NCI-H2081 treated with DMSO at 0.1 percent for 48 hours (cell line): Measurements from ENCODE around the gene ZMIZ1.

Experiments used
- DNase-seq: peaks from one replicate; lab custom pipeline; 2025; lab: John Stamatoyannopoulos, UW

The ZMIZ1 gene

DNA sequence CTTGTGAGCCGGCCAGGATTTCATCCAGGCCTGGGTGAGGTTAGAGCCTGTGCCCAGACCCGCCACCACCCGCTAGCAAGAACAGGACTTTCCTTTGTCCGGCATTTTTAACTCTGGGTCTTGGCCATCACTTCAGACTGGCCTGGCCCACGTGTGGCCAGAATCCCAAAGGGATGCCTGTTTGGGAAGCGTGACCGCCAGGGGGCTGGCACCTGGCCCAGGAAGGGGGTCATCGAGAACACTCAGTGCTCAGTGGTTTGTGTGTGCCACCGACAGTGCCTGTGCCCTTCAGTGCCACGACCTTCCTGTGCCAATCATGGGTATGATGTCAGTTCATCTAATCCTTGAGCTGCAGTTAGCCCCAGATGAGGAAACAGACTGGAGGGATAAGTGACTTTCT is 85.0 kb downstream of the ZMIZ1 start:
- DNase-seq, result no peak

GRCh38 chr10:79155301-79156081 is 86.7 kb downstream of the ZMIZ1 start:
- no peak for DNase-seq

GRCh38 chr10:79156334-79157274 is 87.8 kb downstream of the ZMIZ1 start:
- DNase-seq, result no peak

DNA sequence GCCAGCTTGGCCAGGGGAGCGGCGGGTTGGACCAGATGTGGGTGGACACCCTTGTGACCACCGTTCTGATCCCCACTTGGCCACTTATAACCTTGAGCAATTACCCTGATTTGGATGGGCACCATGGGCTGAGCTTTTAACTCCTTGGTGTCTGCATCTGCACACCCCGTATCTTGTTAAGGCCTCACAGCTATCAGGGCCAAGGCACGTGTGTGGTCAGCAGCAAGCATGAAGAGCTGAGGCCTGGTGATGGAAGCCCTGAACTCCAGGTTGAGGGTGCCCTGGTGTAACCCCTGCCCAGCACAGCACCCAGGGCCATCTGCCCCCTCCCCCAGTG is 89.2 kb downstream of the ZMIZ1 start:
- no peak for DNase-seq

DNA sequence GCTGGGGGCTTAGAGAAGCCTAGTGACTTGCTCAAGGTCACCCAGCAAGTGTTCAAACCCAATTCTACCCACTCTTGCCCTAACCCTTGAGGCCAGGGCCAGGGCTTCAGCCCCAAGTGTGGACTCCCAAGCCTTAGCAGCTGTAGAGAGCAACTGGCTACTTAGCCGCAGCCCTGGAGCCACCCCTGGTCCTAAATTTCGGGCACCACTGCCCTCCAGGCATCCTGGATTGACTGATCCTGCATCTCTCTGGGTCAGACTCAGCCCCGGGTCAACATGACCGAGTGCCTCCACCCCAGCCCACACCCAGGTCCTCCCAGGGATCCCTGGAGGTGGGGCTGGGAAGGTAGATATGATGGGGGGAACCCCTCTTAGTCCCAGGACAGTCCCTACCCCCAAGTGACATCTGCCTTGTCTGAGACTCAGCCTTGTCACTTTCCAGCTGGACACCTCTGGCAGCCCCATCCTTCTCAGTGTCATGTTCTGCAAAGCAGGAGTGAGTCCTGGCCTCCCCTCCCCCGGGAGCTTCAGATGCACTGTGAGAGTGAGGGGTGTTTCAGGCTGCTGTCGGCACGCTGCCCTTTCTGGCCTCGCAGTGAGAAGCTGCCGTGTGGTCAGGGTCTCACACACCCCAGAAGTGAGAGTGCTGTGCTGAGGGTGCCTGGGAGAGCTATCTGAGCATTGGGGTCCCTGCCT is 89.8 kb downstream of the ZMIZ1 start:
- no peak for DNase-seq

- DNase-seq, result no peak
These were observed 90.4 kb downstream of the ZMIZ1 start for GRCh38 chr10:79159141-79159651.

DNA sequence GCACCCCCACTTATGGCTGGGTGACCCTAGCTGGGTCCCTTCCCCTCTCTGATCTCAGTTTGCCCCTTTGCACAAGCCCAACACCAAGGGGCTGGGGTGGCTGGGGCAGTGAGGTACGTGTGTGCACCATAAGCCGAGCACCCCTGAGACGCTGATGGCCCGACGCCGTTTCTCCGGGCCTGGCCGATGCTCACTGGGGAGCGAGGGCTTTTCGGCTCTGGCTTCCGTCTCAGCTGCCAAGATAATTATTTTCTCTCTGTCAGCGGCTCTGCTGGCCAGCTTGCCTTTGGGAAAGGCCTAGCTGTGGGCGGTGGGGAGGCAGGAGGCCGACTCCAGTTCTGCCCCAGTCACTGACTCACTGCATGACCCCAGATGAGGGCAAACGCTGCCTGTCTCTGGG is 91.0 kb downstream of the ZMIZ1 start:
- no peak for DNase-seq

DNA sequence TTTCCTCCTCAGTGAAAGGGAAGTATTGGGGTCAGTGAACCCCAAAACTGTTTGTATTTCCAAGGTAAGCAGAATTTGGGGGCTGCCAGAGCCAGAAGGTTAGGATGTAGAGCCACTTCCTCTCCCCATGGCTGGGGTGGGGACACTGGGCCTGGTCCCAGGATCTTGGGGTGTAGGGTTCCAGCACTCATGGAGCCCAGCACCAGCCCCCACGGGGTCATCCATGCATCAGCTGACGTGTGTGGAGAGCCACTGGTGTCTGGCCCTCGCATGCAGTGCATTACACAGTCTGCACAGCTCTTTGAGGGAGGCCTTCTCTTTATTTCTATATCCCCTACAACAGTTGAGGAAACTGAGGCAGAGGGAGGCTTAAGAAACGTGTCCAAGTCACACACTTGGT is 91.4 kb downstream of the ZMIZ1 start:
- DNase-seq, result no peak

DNA sequence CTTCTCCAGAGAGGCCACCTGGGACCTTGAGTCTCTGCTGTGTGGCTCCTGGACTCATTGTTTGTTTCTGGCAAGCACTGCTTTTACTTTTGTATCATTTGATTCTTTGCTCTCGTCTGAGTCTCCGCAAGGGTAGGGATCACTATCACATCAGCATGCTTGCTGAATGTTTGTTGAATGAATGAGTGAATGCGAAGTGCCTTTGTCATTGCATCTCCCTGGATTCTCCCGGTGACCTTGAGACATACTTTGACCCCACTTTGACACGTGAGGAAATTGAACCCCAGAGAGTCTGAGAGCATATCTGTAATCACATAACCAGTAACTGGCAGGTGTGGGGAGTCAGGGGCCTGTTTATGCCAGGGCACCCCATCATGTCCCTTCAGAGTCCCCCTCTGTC is 92.8 kb downstream of the ZMIZ1 start:
- no peak for DNase-seq

DNA sequence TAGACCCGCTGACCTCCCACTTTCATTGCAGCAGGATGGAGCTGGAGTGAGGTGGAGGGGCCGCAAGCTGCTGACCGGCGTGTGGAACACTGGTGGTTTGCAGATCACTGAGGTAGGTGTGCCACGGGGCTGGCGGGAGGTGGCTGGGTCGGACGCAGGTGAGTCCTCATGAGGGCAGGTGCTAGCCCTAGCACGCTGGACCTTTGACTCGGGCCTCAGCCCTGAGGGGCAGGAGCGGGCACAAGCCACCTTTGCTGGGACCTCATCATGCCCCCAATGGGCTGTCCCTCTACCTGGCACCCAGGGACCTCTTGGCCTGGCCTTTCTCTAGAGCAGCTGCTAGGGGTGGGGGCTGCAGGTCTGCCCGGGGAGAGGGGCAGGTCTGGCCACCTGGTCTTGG is 93.3 kb downstream of the ZMIZ1 start:
- no peak for DNase-seq

- DNase-seq, result no peak
These were observed 94.3 kb downstream of the ZMIZ1 start for GRCh38 chr10:79162861-79163665.

DNA sequence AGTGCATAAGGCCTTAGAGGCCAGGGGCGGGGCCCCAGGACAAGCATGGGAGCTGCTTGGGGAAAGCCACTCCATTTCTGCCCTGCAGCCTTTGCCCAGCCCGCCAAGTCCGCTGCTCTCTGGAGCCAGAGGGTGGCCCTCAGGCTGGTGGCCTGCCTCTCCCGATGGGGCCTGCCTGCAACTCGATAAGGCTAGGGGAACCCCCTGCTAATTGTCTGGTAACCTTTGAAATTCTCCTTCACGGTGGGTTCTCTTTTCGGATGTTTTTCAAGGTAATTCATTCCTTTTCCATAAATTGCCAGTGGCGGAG is 94.9 kb downstream of the ZMIZ1 start:
- no peak for DNase-seq

DNA sequence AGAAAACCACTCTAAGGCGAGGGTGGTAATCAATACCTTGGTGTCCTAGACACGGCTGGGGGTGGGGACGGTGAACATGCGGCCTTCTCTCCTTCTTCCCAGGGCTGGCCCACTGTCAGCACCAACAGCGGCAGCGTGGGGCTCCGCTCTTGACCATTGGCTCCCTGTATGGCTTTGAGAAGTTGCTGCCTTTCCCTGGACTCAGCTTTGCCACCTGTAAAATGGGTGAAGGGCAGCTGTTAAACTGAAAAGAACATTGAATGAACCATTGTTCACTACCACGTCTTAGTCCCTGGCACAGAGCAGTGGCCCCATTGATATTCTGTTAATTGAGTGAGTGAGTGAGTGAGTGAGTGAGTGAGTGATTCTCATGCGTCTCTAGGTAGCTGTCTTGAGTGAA is 95.3 kb downstream of the ZMIZ1 start:
- DNase-seq, result no peak

DNA sequence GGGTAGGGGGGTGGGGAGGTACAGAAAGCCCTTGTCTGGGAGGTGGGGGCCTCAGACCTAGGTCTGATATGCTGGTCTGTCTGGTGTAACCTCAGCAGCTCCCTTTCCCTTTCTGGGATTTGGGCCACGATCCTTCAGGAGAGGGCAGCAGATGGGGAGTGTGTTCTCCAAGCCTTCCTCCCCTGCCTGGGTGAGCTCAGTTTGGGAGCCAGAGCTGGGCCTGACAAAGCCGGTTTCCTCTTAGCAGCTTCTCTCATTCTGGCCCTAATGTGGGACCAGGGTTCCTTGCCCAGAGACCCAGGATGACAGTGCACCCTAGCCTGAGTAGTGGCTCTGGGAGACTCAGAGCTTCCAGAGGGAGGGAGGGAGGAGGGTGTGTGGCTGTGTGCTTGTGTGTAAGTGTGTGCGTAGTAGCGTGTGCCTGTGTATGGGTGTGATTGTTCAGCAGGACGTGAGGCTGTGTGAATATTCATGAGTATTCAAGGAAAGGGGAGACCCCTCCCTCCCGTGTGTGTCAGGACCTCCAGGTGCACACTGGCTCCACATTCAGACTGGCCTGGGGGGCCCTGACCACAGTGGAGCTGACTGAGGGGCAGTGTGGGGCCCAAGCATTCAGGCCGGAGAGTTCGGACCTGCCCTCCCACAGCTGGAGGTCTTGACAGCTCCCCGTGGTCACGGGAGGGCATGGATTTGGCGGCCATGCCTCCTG is 96.5 kb downstream of the ZMIZ1 start:
- no peak for DNase-seq

DNA sequence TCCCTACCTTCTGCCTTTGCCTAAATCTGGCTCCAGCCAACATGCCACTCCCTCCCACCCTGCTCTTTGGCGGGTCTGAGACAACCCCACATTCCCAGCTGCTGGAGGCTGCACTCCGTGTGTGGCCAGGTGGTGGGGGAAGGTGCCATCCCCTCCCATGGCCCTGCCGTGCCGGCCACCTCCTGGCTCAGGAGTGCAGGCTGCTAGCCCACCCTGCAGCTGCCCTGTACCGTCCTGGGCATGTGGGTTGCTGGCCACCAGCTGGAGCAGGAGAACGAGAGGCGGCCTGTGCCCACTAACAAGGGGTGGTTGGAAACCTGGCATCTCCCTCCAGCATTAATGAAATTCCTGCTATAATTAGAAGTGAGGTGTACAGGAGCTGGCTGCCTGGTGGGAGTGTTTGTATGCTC is 97.6 kb downstream of the ZMIZ1 start:
- DNase-seq, result no peak

- no peak for DNase-seq
These were observed 98.0 kb downstream of the ZMIZ1 start for GRCh38 chr10:79166741-79167140.

DNA sequence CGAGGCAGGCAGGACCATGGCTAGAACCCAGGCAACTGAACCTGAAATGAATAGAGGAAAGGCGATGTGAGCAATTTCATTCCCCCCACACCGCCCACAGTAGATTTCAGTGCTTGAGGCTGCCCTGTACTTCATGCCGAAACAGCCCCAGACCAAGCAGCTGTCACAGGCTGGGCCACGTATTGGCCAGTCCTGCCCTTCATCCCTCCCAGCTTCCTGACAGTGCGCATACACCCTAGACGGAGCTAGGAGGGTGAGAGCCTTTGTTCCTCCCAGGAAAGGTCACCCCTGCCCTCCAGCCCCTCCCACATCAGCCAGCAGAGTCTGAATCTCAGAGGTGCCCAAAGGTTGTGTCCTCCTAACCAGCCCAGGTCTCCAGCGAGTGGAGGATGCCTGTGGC is 98.8 kb downstream of the ZMIZ1 start:
- no peak for DNase-seq

GRCh38 chr10:79168210-79168609 is 99.4 kb downstream of the ZMIZ1 start:
- no peak for DNase-seq

- DNase-seq, result no peak
These were observed 101.5 kb downstream of the ZMIZ1 start for GRCh38 chr10:79170226-79170752.

- no peak for DNase-seq
These were observed 102.2 kb downstream of the ZMIZ1 start for GRCh38 chr10:79170993-79171392.

GRCh38 chr10:79171504-79171903 is 102.7 kb downstream of the ZMIZ1 start:
- no peak for DNase-seq
